ENCODE results near the gene CYB5R3.

The CYB5R3 gene

DNA sequence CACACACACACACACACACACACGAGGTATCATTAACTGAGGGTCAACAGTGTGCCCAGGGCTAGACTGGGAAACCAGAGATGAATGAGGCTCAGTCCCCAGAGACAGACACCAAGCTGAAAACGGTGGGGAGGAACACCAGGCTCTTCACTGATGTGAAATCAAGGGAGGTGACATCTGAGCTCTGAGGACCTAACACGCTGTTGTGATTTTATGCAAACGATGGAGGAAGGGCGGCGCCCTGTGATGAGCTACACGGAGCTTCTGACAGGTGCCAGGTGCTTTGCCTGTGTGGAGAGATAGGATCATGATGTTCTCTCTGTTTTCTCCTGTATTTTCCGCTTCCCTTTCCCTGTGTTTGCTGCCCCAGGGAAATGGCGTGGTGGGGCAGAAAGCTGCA, 6.5 kb upstream of the CYB5R3 start:
- no peaks in the 10 kb centered on the region for H3K36me3 ChIP-seq (ENCODE audit: control insufficient read depth, insufficient read depth, low read length)
- DNase-seq (ENCODE audit: low read depth, low spot score): no peak
- no peaks in the 10 kb centered on the region for H3K9me3 ChIP-seq (ENCODE audit: control insufficient read depth, insufficient read depth, low read length)
- no peak overlapping the region for H3K4me3 ChIP-seq (ENCODE audit: low read length)
- H3K27ac ChIP-seq (ENCODE audit: low read length): no peak overlapping the region
- WGBS (ENCODE audit: insufficient coverage, insufficient read length): no CpG with 5 or more reads among the region's 9 CpGs
- no peaks in the 10 kb centered on the region for H3K4me1 ChIP-seq (ENCODE audit: control insufficient read depth, insufficient read depth, low read length)
- no peaks in the 10 kb centered on the region for H3K27me3 ChIP-seq (ENCODE audit: control insufficient read depth, insufficient read depth, low read length)

DNA sequence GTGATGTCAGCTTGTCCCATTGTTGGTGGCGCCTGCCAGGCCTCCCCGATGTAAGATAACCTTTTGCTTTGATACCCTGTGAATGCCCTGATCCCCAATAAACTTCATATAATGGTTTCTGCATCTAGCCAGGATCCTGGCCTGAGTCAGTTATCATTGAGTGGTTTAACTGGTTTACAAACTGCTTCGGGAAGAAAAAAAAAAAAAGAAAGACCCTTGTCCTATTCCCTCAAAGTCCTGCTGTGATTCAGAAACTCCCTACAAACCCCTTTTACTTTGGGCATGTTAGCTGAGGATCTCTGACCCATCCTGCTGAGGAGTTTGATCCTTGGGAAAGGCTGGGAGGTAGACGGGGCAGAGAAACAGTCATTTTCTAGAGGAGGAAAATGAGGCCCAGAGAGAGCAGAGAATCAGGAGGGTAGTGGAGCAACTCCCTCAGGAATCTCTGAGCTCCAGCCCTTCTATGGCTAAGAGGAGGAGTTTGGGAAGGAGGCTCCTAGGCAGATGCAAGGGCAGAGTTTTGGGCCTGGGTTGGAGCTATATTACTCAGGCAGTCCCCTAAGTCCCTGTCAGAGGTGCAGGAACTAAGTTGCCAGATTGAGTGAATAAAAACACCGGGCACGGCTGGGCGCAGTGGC, 5.4 kb upstream of the CYB5R3 start:
- Histone ChIP-seq H3K9me3 (ENCODE audit: control insufficient read depth, insufficient read depth, low read length) (no peaks in the 10 kb centered on the region), H3K27me3 (ENCODE audit: control insufficient read depth, insufficient read depth, low read length) (no peaks in the 10 kb centered on the region), H3K4me1 (ENCODE audit: control insufficient read depth, insufficient read depth, low read length) (no peaks in the 10 kb centered on the region; the same call in 1 of the 2 replicates), H3K27ac (ENCODE audit: low read length) (no peak overlapping the region), H3K4me3 (ENCODE audit: low read length) (no peak overlapping the region), H3K36me3 (ENCODE audit: control insufficient read depth, insufficient read depth, low read length) (no peaks in the 10 kb centered on the region)
- WGBS (ENCODE audit: insufficient coverage, insufficient read length): no CpG with 5 or more reads among the region's 7 CpGs
- no peak for DNase-seq (ENCODE audit: low read depth, low spot score)

DNA sequence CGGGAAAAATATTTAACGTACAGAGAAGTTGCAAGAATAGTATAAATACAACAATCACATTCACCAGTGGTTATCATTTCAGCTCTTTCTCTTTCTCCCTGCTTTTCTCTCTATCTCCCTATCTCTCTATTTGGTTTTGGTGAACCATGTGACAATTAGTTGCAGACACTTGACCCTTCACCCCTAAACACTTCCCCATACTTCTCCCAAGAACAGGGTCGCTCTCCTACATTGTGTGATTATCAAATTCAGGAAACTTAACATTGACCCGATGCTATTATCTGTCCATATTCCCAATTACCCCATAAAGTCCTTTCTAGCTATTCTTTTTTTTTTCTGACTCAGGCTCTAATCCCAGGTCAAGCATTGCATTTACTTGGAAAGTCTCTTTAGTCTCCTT, 4.8 kb upstream of the CYB5R3 start:
- H3K4me1 ChIP-seq (ENCODE audit: control insufficient read depth, insufficient read depth, low read length): no peaks in the 10 kb centered on the region; the same call in 1 of the 2 replicates
- H3K36me3 ChIP-seq (ENCODE audit: control insufficient read depth, insufficient read depth, low read length): no peaks in the 10 kb centered on the region
- H3K4me3 ChIP-seq (ENCODE audit: low read length): no peak overlapping the region
- H3K27me3 ChIP-seq (ENCODE audit: control insufficient read depth, insufficient read depth, low read length): no peaks in the 10 kb centered on the region
- DNase-seq (ENCODE audit: low read depth, low spot score): no peak
- no peaks in the 10 kb centered on the region for H3K9me3 ChIP-seq (ENCODE audit: control insufficient read depth, insufficient read depth, low read length)
- no CpG with 5 or more reads among the region's 4 CpGs for WGBS (ENCODE audit: insufficient coverage, insufficient read length)
- H3K27ac ChIP-seq (ENCODE audit: low read length): no peak overlapping the region

DNA sequence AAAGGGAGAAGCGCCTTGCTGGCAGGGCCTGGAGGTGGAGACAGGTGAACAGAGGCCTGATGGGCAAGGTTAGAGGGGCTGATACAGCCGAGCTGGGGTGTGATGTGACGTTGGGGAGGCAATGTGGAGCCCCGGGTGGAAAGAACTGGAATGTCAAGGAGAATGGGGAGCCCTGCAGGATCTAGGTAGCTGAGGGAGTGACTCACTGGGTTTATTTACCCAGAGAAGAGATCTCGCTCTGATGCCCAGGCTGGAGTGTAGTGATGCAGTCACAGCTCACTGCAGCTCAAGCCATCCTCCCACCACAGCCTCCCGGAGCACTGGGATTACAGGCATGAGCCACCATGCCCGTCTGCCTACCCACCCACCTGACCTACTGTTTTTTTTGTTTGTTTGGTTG, 1.9 kb upstream of the CYB5R3 start:
- no CpG with 5 or more reads among the region's 7 CpGs for WGBS (ENCODE audit: insufficient coverage, insufficient read length)
- Histone ChIP-seq H3K27ac (ENCODE audit: low read length) (no peak overlapping the region), H3K36me3 (ENCODE audit: control insufficient read depth, insufficient read depth, low read length) (no peaks in the 10 kb centered on the region; the same call in 1 of the 2 replicates), H3K4me3 (ENCODE audit: low read length) (no peak overlapping the region), H3K27me3 (ENCODE audit: control insufficient read depth, insufficient read depth, low read length) (no peaks in the 10 kb centered on the region), H3K4me1 (ENCODE audit: control insufficient read depth, insufficient read depth, low read length) (peaks cover 4% of the 10 kb centered on the region), H3K9me3 (ENCODE audit: control insufficient read depth, insufficient read depth, low read length) (no peaks in the 10 kb centered on the region)
- DNase-seq (ENCODE audit: low read depth, low spot score): no peak

GRCh38 chr22:42648368-42649245, 585 bp downstream of the CYB5R3 start:
- DNase-seq (ENCODE audit: low read depth, low spot score): no peak
- Histone ChIP-seq H3K36me3 (ENCODE audit: control insufficient read depth, insufficient read depth, low read length) (no peaks in the 10 kb centered on the region; the same call in 1 of the 2 replicates), H3K9me3 (ENCODE audit: control insufficient read depth, insufficient read depth, low read length) (no peaks in the 10 kb centered on the region), H3K4me1 (ENCODE audit: control insufficient read depth, insufficient read depth, low read length) (peaks cover 13% of the 10 kb centered on the region), H3K27me3 (ENCODE audit: control insufficient read depth, insufficient read depth, low read length) (no peaks in the 10 kb centered on the region), H3K27ac (ENCODE audit: low read length) (no peak overlapping the region), H3K4me3 (ENCODE audit: low read length) (peak overlapping the region; percentile 78)
- WGBS (ENCODE audit: insufficient coverage, insufficient read length): no CpG with 5 or more reads among the region's 49 CpGs

DNA sequence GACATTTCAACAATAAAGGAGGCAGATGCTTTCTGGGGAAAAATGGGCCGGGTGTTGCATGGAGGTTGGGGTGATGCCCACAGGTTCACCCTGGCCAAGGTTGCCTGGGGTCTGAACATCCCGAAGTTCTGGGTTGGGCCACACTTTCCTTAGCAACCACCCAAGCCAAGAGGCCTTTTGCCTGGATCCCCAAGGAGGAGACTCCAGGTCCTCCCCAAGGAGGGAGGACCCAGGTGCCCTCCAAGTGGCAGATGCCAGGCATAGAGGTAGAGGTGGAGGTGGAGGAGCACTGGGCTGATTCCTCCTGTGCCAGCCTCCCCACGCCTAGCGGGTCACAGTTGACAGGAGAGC, 1.2 kb downstream of the CYB5R3 start:
- H3K4me1 ChIP-seq (ENCODE audit: control insufficient read depth, insufficient read depth, low read length): peaks cover 17% of the 10 kb centered on the region
- no peak overlapping the region for H3K27ac ChIP-seq (ENCODE audit: low read length)
- no peaks in the 10 kb centered on the region; the same call in 1 of the 2 replicates for H3K36me3 ChIP-seq (ENCODE audit: control insufficient read depth, insufficient read depth, low read length)
- H3K9me3 ChIP-seq (ENCODE audit: control insufficient read depth, insufficient read depth, low read length): no peaks in the 10 kb centered on the region
- no peak overlapping the region for H3K4me3 ChIP-seq (ENCODE audit: low read length)
- no CpG with 5 or more reads among the region's 4 CpGs for WGBS (ENCODE audit: insufficient coverage, insufficient read length)
- no peaks in the 10 kb centered on the region for H3K27me3 ChIP-seq (ENCODE audit: control insufficient read depth, insufficient read depth, low read length)
- DNase-seq (ENCODE audit: low read depth, low spot score): no peak

DNA sequence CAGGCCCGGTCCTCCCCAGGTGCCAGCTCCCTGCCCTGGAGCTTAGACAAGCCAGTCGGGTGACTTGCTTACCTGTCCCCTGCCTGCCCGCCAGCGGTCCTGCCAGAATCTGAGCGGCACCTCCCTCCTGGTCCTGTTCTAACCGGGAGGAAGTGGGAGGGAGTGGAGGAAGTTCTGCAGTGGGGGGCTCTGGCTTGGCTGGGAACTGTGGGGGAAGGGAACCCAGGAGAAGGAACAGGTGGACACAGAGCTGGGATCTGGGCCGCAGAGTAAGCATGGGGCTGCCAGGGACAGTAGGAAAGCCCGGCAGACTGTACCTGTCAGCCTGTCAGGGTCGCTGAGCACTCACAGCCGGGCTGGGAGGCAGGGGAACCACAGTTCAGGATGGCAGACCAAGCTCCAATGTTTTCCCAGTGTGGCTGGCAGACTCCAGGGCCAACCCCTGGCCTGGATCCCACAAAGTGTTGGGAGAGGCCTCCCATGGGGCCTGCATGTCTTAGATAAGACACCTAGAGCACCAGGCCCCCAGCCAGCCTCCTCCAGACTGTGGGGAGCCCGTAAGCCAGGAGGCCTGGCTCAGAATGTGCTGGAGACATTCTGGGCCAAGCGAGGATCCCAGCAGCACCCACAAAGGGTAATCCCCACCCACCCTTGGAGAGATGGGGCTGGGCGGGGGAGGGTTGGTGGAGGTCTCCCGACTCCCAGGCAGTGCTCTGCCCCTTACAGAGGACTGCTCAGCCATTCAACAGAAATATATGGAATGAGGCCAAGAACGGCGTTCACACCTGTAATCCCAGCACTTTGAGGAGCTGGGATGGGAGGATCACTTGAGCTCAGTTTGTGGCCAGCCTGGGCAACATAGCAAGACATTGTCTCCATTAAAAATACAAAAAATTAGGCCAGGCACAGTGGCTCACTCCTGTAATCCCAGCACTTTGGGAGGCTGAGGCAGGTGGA, 2.3 kb downstream of the CYB5R3 start:
- no peaks in the 10 kb centered on the region for H3K9me3 ChIP-seq (ENCODE audit: control insufficient read depth, insufficient read depth, low read length)
- no peak for DNase-seq (ENCODE audit: low read depth, low spot score)
- H3K27ac ChIP-seq (ENCODE audit: low read length): no peak overlapping the region
- H3K4me1 ChIP-seq (ENCODE audit: control insufficient read depth, insufficient read depth, low read length): peaks cover 17% of the 10 kb centered on the region
- no peaks in the 10 kb centered on the region for H3K27me3 ChIP-seq (ENCODE audit: control insufficient read depth, insufficient read depth, low read length)
- no peaks in the 10 kb centered on the region; the same call in 1 of the 2 replicates for H3K36me3 ChIP-seq (ENCODE audit: control insufficient read depth, insufficient read depth, low read length)
- WGBS (ENCODE audit: insufficient coverage, insufficient read length): no CpG with 5 or more reads among the region's 16 CpGs
- no peak overlapping the region for H3K4me3 ChIP-seq (ENCODE audit: low read length)

DNA sequence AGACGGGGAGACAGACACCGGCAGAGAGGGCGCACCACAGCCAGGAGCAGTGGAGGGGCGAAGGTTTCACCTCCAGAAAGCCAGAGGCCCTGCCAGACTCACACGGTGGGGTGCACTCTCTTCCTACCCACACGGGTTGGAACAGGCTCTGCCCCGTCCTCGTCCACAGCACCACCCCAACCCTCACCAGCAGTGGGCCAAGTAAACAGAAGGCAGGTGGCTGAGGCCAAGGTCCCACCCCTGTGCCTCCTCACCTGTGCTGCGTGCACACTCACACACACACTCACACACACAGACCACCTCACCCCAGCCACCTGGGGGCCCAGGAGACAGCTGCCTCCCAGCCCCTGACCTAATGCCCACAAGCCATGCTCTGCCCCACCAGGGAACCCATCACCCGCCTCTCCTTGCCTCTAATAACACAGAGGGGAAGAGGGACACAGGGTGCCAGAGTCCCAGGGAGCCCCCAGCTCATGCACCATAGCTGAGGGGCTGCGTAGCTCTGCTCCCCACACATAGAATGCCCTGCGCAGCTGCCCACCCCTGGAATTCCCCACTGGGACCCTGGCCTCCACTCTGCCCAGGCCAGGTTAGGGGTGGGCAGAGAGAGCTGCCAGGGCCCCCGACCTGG, 3.1 kb downstream of the CYB5R3 start:
- no CpG with 5 or more reads among the region's 13 CpGs for WGBS (ENCODE audit: insufficient coverage, insufficient read length)
- no peaks in the 10 kb centered on the region for H3K9me3 ChIP-seq (ENCODE audit: control insufficient read depth, insufficient read depth, low read length)
- H3K4me3 ChIP-seq (ENCODE audit: low read length): no peak overlapping the region
- no peaks in the 10 kb centered on the region; the same call in 1 of the 2 replicates for H3K36me3 ChIP-seq (ENCODE audit: control insufficient read depth, insufficient read depth, low read length)
- no peaks in the 10 kb centered on the region for H3K27me3 ChIP-seq (ENCODE audit: control insufficient read depth, insufficient read depth, low read length)
- H3K27ac ChIP-seq (ENCODE audit: low read length): no peak overlapping the region
- no peak for DNase-seq (ENCODE audit: low read depth, low spot score)
- peaks cover 17% of the 10 kb centered on the region for H3K4me1 ChIP-seq (ENCODE audit: control insufficient read depth, insufficient read depth, low read length)

GRCh38 chr22:42645341-42645937, 3.8 kb downstream of the CYB5R3 start:
- Histone ChIP-seq H3K27ac (ENCODE audit: low read length) (no peak overlapping the region), H3K9me3 (ENCODE audit: control insufficient read depth, insufficient read depth, low read length) (no peaks in the 10 kb centered on the region), H3K27me3 (ENCODE audit: control insufficient read depth, insufficient read depth, low read length) (no peaks in the 10 kb centered on the region), H3K36me3 (ENCODE audit: control insufficient read depth, insufficient read depth, low read length) (no peaks in the 10 kb centered on the region; the same call in 1 of the 2 replicates), H3K4me3 (ENCODE audit: low read length) (no peak overlapping the region), H3K4me1 (ENCODE audit: control insufficient read depth, insufficient read depth, low read length) (peaks cover 17% of the 10 kb centered on the region)
- WGBS (ENCODE audit: insufficient coverage, insufficient read length): no CpG with 5 or more reads among the region's 19 CpGs
- DNase-seq (ENCODE audit: low read depth, low spot score): no peak

Data from iPS DF 6.9 (cell line).